Erythroblast (primary cell): ENCODE results near the gene CEP120.

ENCODE experiments used
- GATA1 ChIP-seq: IDR thresholded peaks from 2 replicates; pipeline ENCODE4 v1.6.1; 2011; ENCODE audit warnings: low read depth, mild to moderate bottlenecking, control low read depth, low read length, moderate library complexity
- POLR2A ChIP-seq: IDR thresholded peaks from 2 replicates; pipeline ENCODE4 v1.6.1; 2011; ENCODE audit warnings: mild to moderate bottlenecking, low read length

DNA sequence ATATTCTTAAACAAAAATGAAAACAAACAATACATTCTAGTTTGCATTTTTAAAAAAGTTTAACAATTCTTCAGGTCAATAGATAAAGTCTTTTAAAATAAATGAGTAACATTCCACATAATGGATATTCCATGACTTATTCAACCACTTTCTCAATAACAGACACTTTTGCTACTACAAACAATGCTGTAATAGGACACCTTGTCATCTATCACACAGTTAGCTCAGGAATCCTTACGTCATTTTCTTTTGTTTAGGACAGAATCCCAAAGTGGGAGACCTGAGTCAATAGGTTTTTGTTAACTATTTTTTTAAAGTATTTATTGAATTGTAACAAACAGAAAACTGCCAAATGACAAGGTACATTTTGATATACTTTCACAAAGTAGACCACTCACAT is 72.5 kb downstream of the CEP120 start:
- TF ChIP-seq POLR2A (no peak), GATA1 (no peak)
